ENCODE data around the gene PACSIN2.
A peak's percentile ranks its signal among the peaks of the same experiment; 100 is the strongest.

PACSIN2 gene, protein sequence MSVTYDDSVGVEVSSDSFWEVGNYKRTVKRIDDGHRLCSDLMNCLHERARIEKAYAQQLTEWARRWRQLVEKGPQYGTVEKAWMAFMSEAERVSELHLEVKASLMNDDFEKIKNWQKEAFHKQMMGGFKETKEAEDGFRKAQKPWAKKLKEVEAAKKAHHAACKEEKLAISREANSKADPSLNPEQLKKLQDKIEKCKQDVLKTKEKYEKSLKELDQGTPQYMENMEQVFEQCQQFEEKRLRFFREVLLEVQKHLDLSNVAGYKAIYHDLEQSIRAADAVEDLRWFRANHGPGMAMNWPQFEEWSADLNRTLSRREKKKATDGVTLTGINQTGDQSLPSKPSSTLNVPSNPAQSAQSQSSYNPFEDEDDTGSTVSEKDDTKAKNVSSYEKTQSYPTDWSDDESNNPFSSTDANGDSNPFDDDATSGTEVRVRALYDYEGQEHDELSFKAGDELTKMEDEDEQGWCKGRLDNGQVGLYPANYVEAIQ
- long read RNA-seq, transcript PACSIN2-201 (11 exons, 3,249 nt), result major isoform, 99 of 233 reads
- long read RNA-seq, partial matches to known transcripts, result 11 of 233 reads
- long read RNA-seq, other reads (novel, unspliced or antisense), result 123 of 233 reads

- Histone ChIP-seq H3K27me3 (ENCODE audit: insufficient read depth, poor library complexity, severe bottlenecking) (no peaks in the 10 kb centered on the region), H3K4me3 (replicated peaks; ENCODE audit: insufficient read depth, low read length) (peak within 1 kb of the TSS; percentile 88), H3K27ac (replicated peaks) (peak within 1 kb of the TSS; percentile 70)
- no peak for TF ChIP-seq SPI1 (IDR thresholded peaks at IDR 0.05; ENCODE audit: borderline replicate concordance, low read depth)
- no peak for TF ChIP-seq GABPA (IDR thresholded peaks at IDR 0.05; ENCODE audit: low read depth)
- no peak for TF ChIP-seq CTCF (IDR thresholded peaks at IDR 0.05; ENCODE audit: insufficient read depth, low read length)
- TF ChIP-seq POLR2AphosphoS5 (IDR thresholded peaks at IDR 0.05; ENCODE audit: low read depth), result peak; percentile 99
- TF ChIP-seq, protein P1, sequence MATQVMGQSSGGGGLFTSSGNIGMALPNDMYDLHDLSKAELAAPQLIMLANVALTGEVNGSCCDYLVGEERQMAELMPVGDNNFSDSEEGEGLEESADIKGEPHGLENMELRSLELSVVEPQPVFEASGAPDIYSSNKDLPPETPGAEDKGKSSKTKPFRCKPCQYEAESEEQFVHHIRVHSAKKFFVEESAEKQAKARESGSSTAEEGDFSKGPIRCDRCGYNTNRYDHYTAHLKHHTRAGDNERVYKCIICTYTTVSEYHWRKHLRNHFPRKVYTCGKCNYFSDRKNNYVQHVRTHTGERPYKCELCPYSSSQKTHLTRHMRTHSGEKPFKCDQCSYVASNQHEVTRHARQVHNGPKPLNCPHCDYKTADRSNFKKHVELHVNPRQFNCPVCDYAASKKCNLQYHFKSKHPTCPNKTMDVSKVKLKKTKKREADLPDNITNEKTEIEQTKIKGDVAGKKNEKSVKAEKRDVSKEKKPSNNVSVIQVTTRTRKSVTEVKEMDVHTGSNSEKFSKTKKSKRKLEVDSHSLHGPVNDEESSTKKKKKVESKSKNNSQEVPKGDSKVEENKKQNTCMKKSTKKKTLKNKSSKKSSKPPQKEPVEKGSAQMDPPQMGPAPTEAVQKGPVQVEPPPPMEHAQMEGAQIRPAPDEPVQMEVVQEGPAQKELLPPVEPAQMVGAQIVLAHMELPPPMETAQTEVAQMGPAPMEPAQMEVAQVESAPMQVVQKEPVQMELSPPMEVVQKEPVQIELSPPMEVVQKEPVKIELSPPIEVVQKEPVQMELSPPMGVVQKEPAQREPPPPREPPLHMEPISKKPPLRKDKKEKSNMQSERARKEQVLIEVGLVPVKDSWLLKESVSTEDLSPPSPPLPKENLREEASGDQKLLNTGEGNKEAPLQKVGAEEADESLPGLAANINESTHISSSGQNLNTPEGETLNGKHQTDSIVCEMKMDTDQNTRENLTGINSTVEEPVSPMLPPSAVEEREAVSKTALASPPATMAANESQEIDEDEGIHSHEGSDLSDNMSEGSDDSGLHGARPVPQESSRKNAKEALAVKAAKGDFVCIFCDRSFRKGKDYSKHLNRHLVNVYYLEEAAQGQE (IDR thresholded peaks at IDR 0.05; ENCODE audit: insufficient replicate concordance, low read depth), result peak; percentile 83
- peak; percentile 99 to 100 for DNase-seq (ENCODE audit: low read depth in 1 of 2, low spot score in 1 of 2)
Observed at GRCh38 chr22:43014869-43015676, at the start of gene PACSIN2. PACSIN2 (minus strand) TSS chr22:43015149; CDS start chr22:42912080, 103,069 bp downstream.

GRCh38 chr22:43060183-43060582 lies 45.2 kb upstream of the PACSIN2 start:
- DNase-seq (ENCODE audit: low read depth in 1 of 2, low spot score in 1 of 2), result peak; percentile 18 to 39
- no peak overlapping the region for H3K27ac ChIP-seq (replicated peaks)
- no peaks in the 10 kb centered on the region for H3K27me3 ChIP-seq (ENCODE audit: insufficient read depth, poor library complexity, severe bottlenecking)
- peak; percentile 37 for TF ChIP-seq CTCF (IDR thresholded peaks at IDR 0.05; ENCODE audit: insufficient read depth, low read length)
- TF ChIP-seq, protein P1 (IDR thresholded peaks at IDR 0.05; ENCODE audit: insufficient replicate concordance, low read depth), result no peak
- no peak overlapping the region for H3K4me3 ChIP-seq (replicated peaks; ENCODE audit: insufficient read depth, low read length)

DNA sequence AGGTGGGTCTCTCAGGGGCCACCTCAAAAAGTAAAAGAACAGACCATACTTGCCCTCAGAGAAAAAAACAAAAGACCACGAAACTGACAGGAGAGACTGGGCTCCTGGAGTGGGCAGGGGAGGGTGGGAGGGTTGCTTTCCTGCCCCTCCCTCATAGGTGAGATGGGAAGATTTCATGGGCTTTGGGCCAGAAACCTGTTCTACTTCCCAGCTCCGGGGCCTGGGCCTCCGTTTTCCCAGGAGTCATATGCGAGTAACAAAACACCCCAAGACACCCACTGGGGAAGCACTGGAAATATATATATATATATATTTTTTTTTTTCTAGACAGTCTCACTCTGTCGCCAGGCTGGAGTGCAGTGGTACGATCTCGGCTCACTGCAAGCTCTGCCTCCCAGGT lies 42.7 kb upstream of the PACSIN2 start:
- TF ChIP-seq POLR2AphosphoS5 (IDR thresholded peaks at IDR 0.05; ENCODE audit: low read depth), result no peak
- TF ChIP-seq, protein P1 (IDR thresholded peaks at IDR 0.05; ENCODE audit: insufficient replicate concordance, low read depth), result no peak
- TF ChIP-seq GABPA (IDR thresholded peaks at IDR 0.05; ENCODE audit: low read depth), result no peak
- TF ChIP-seq SPI1 (IDR thresholded peaks at IDR 0.05; ENCODE audit: borderline replicate concordance, low read depth), result no peak
- TF ChIP-seq CTCF (IDR thresholded peaks at IDR 0.05; ENCODE audit: insufficient read depth, low read length), result no peak
- Histone ChIP-seq H3K27ac (replicated peaks) (no peak overlapping the region), H3K4me3 (replicated peaks; ENCODE audit: insufficient read depth, low read length) (no peak overlapping the region), H3K27me3 (ENCODE audit: insufficient read depth, poor library complexity, severe bottlenecking) (no peaks in the 10 kb centered on the region)
- no peak for DNase-seq (ENCODE audit: low read depth in 1 of 2, low spot score in 1 of 2)
